ENCODE results near the gene PIK3C2G. TPM values are rescaled to one million over a fixed set of nuclear protein-coding genes. Genes with fewer than 3 reads are reported as not detected.

Gene PIK3C2G
- total RNA-seq, 1 donor from 2014 or later: not detected

DNA sequence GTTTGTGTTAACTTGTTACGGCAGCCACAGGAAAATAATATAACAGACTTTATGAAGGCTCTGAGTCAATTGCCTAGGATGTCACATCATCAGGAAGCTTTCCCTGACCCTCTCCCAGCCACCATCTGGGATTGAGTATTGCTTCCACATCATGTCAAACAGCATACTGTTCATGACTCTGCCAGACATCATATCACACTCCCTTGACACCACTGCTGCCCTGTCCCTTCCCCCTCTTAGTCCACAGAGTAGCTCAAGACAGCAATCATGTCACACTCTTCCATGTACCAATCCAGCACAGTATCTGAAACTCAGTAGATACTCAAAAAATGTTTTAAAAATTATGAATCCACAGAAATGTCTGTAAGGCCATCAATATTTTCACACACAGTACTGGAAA lies 168.0 kb downstream of the PIK3C2G start:
- TF ChIP-seq CTCF (IDR thresholded peaks at IDR 0.05): no peak
- H3K36me3 Mint-ChIP-seq (ENCODE audit: low read depth): no peaks in the 10 kb centered on the region
- H3K27ac Mint-ChIP-seq (ENCODE audit: unreplicated experiment): no peak overlapping the region
- H3K9me3 Mint-ChIP-seq (ENCODE audit: low read depth): no peaks in the 10 kb centered on the region
- H3K27me3 Mint-ChIP-seq (ENCODE audit: low read depth): no peaks in the 10 kb centered on the region
- no peak for DNase-seq (ENCODE audit: low spot score)
- H3K4me1 Mint-ChIP-seq (ENCODE audit: low read depth): peaks cover 2% of the 10 kb centered on the region
- H3K4me3 Mint-ChIP-seq (ENCODE audit: unreplicated experiment): no peak overlapping the region

DNA sequence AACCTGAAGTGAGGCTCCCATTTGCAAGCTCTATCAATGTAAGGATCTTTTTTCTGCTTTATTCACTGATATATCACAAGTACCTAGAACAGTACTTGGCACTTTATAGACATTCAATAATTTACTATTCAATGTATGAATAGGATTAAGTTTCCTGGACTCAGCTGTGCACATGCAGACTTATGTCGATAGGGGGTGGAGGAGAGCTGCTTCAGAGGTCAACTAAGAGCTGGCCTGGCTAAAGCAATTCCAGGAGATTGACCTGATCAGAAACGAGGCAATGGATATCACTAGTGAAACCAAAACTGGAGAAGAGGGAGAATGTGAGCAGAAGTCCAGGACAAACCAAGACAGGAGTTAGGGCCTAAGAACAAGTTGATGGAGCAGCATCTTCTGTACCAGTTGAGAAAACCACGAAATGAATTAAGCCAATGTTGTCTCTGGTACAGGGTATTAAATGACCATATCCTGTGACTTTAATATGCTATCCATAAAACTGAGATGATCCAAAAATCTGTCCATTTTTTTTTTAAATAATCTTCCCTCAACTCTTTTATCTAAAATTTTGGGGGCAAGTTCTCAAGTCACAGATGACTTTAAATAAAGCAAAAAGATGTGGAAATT lies 169.2 kb downstream of the PIK3C2G start:
- TF ChIP-seq CTCF (IDR thresholded peaks at IDR 0.05): peak; percentile 81
- Mint-ChIP-seq H3K4me1 (ENCODE audit: low read depth) (peaks cover 2% of the 10 kb centered on the region), H3K27me3 (ENCODE audit: low read depth) (no peaks in the 10 kb centered on the region), H3K4me3 (ENCODE audit: unreplicated experiment) (no peak overlapping the region), H3K27ac (ENCODE audit: unreplicated experiment) (no peak overlapping the region), H3K36me3 (ENCODE audit: low read depth) (no peaks in the 10 kb centered on the region), H3K9me3 (ENCODE audit: low read depth) (no peaks in the 10 kb centered on the region)
- DNase-seq (ENCODE audit: low spot score): no peak

DNA sequence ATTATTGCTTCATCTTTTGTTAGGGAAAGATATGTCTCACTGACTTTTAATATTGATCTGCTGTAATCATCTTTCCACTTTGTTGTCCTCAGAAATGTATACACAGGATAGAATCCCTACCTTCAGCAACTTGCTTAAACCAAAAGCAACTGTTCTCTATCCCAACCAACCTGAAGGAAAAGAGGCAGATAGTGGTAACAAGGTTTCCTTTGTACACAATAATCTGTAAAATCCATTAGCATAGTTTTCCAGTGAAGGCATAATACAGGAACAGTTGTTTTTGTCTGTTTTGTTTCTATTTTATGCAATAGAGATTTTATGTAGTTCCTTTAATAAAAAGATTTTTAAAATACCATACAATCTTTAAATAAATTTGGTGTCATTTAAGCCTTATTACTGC lies 170.5 kb downstream of the PIK3C2G start:
- H3K36me3 Mint-ChIP-seq (ENCODE audit: low read depth): no peaks in the 10 kb centered on the region
- H3K9me3 Mint-ChIP-seq (ENCODE audit: low read depth): no peaks in the 10 kb centered on the region
- H3K27me3 Mint-ChIP-seq (ENCODE audit: low read depth): no peaks in the 10 kb centered on the region
- peaks cover 2% of the 10 kb centered on the region for H3K4me1 Mint-ChIP-seq (ENCODE audit: low read depth)
- TF ChIP-seq CTCF (IDR thresholded peaks at IDR 0.05): no peak
- H3K4me3 Mint-ChIP-seq (ENCODE audit: unreplicated experiment): no peak overlapping the region
- no peak overlapping the region for H3K27ac Mint-ChIP-seq (ENCODE audit: unreplicated experiment)
- DNase-seq (ENCODE audit: low spot score): no peak

- Mint-ChIP-seq H3K27ac (ENCODE audit: unreplicated experiment) (no peak overlapping the region), H3K27me3 (ENCODE audit: low read depth) (no peaks in the 10 kb centered on the region), H3K9me3 (ENCODE audit: low read depth) (no peaks in the 10 kb centered on the region), H3K4me3 (ENCODE audit: unreplicated experiment) (no peak overlapping the region), H3K36me3 (ENCODE audit: low read depth) (no peaks in the 10 kb centered on the region), H3K4me1 (ENCODE audit: low read depth) (peaks cover 2% of the 10 kb centered on the region)
- DNase-seq (ENCODE audit: low spot score): no peak
- no peak for TF ChIP-seq CTCF (IDR thresholded peaks at IDR 0.05)
Observed at GRCh38 chr12:18432206-18432605, 170.9 kb downstream of the PIK3C2G start.

- Mint-ChIP-seq H3K4me3 (ENCODE audit: unreplicated experiment) (no peak overlapping the region), H3K9me3 (ENCODE audit: low read depth) (no peaks in the 10 kb centered on the region), H3K4me1 (ENCODE audit: low read depth) (no peaks in the 10 kb centered on the region), H3K27ac (ENCODE audit: unreplicated experiment) (no peak overlapping the region), H3K27me3 (ENCODE audit: low read depth) (no peaks in the 10 kb centered on the region), H3K36me3 (ENCODE audit: low read depth) (no peaks in the 10 kb centered on the region)
- no peak for TF ChIP-seq CTCF (IDR thresholded peaks at IDR 0.05)
- no peak for DNase-seq (ENCODE audit: low spot score)
Observed at GRCh38 chr12:18436170-18436569, 174.9 kb downstream of the PIK3C2G start.
